Liver (tissue), 9 donors: Measurements from ENCODE around the gene DAGLA. TPM values are rescaled to one million over a fixed set of nuclear protein-coding genes. Genes with fewer than 3 reads are reported as not detected.

Experiments
- DNase-seq: peaks from one replicate; pipeline ENCODE4 v3.0.0-alpha.2; 2017; ENCODE audit warnings: low spot score
- H3K27ac ChIP-seq, 2 donors: one replicate each; pipeline ENCODE4 v1.7.0; 2013; ENCODE audit warnings: inconsistent platforms in 2 of 2, low read length in 2 of 2, control low read depth in 1 of 2, low read depth in 1 of 2, mild to moderate bottlenecking in 1 of 2
- H3K27me3 ChIP-seq, 4 donors: one replicate each; pipeline versions ENCODE4 v1.6.1 to v1.7.0; 2013; ENCODE audit warnings: low read length in 3 of 4, inconsistent platforms in 1 of 4, mild to moderate bottlenecking in 1 of 4, moderate library complexity in 1 of 4; ENCODE audit not compliant: control insufficient read depth in 4 of 4, insufficient read depth in 4 of 4
- H3K36me3 ChIP-seq, 4 donors: one replicate each; pipeline versions ENCODE4 v1.6.1 to v1.7.0; 2013; ENCODE audit warnings: low read length in 3 of 4, mild to moderate bottlenecking in 3 of 4, low read depth in 1 of 4, moderate library complexity in 1 of 4; ENCODE audit not compliant: control insufficient read depth in 4 of 4, insufficient read depth in 3 of 4
- H3K4me1 ChIP-seq, 4 donors: one replicate each; pipeline versions ENCODE4 v1.6.1 to v1.7.0; 2013; ENCODE audit warnings: low read length in 3 of 4, mild to moderate bottlenecking in 3 of 4, moderate library complexity in 1 of 4; ENCODE audit not compliant: control insufficient read depth in 4 of 4, insufficient read depth in 4 of 4
- H3K4me3 ChIP-seq, 3 donors: one replicate each; pipeline versions ENCODE4 v1.6.1 to v1.7.0; 2013; ENCODE audit warnings: low read length in 3 of 3, control low read depth in 1 of 3, low read depth in 1 of 3, mild to moderate bottlenecking in 1 of 3
- H3K9ac ChIP-seq, 2 donors: one replicate each; pipeline ENCODE4 v1.7.0; 2013; ENCODE audit warnings: low read length in 2 of 2, mild to moderate bottlenecking in 2 of 2, moderate library complexity in 2 of 2, control low read depth in 1 of 2, low read depth in 1 of 2
- H3K9me3 ChIP-seq, 4 donors: one replicate each; pipeline versions ENCODE4 v1.6.1 to v1.7.0; 2013; ENCODE audit warnings: low read length in 3 of 4; ENCODE audit not compliant: control insufficient read depth in 4 of 4
- EGR1 ChIP-seq, 2 donors: IDR thresholded peaks; 2 replicates each; pipeline ENCODE4 v1.6.1; 2016 to 2018; ENCODE audit warnings: antibody characterized with exemption in 2 of 2, low read depth in 2 of 2
- FOXA1 ChIP-seq: IDR thresholded peaks from 2 replicates; pipeline ENCODE4 v1.6.1; 2016; ENCODE audit warnings: antibody characterized with exemption
- FOXA2 ChIP-seq: IDR thresholded peaks from 2 replicates; pipeline ENCODE4 v1.6.1; 2016; ENCODE audit warnings: antibody characterized with exemption
- GABPA ChIP-seq, 2 donors: IDR thresholded peaks in 1 of 2; conservative IDR thresholded peaks in 1 of 2; 2 replicates each; pipeline ENCODE4 v1.6.1; 2016; ENCODE audit warnings: antibody characterized with exemption in 2 of 2, mild to moderate bottlenecking in 1 of 2, moderate library complexity in 1 of 2
- HNF4A ChIP-seq, 2 donors: conservative IDR thresholded peaks; 2 replicates each; pipeline ENCODE4 v1.6.1; 2016; ENCODE audit warnings: antibody characterized with exemption in 2 of 2, mild to moderate bottlenecking in 2 of 2
- HNF4G ChIP-seq: IDR thresholded peaks from 2 replicates; pipeline ENCODE4 v1.6.1; 2016; ENCODE audit warnings: antibody characterized with exemption
- JUND ChIP-seq, 2 donors: IDR thresholded peaks; 2 replicates each; pipeline ENCODE4 v1.6.1; 2016; ENCODE audit warnings: antibody characterized with exemption in 2 of 2
- NR2F2 ChIP-seq: IDR thresholded peaks from 2 replicates; pipeline ENCODE4 v1.6.1; 2016; ENCODE audit warnings: antibody characterized with exemption
- RAD21 ChIP-seq, 2 donors: IDR thresholded peaks; 2 replicates each; pipeline ENCODE4 v1.6.1; 2016; ENCODE audit warnings: antibody characterized with exemption in 2 of 2, mild to moderate bottlenecking in 2 of 2
- RXRA ChIP-seq, 2 donors: IDR thresholded peaks; 2 replicates each; pipeline ENCODE4 v1.6.1; 2017 to 2018; ENCODE audit warnings: antibody characterized with exemption in 2 of 2, mild to moderate bottlenecking in 1 of 2
- SP1 ChIP-seq: IDR thresholded peaks from 2 replicates; pipeline ENCODE4 v1.6.1; 2018; ENCODE audit warnings: antibody characterized with exemption, mild to moderate bottlenecking
- TAF1 ChIP-seq: conservative IDR thresholded peaks from 2 replicates; pipeline ENCODE4 v1.6.1; 2016; ENCODE audit warnings: antibody characterized with exemption, mild to moderate bottlenecking
- YY1 ChIP-seq: IDR thresholded peaks from 2 replicates; pipeline ENCODE4 v1.6.1; 2016; ENCODE audit warnings: antibody characterized with exemption, mild to moderate bottlenecking
- WGBS: extraction: QIAGEN DNeasy Blood & Tissue Kit; methylation state at CpG from one replicate; pipeline ENCODE4 v1.1.7; 2013; 5-methylcytosine and 5-hydroxymethylcytosine counted together
- polyA plus RNA-seq, 2 donors: library from polyadenylated mRNA; stranded (reverse) in 1 of 2; unstranded in 1 of 2; fragments of 200-250 nt in 1 of 2; fragments of >200 nt in 1 of 2; fragmentation: Nextera tagmentation in 1 of 2; extraction: Ambion mirVana in 1 of 2; gene quantifications; one replicate each; pipeline versions ENCODE4 v1.2.1 to v1.2.3, GENCODE V29; 2013 to 2015
- total RNA-seq, 2 donors: library from RNA; depleted of rRNA; stranded (reverse); fragments of >200 nt; gene quantifications; one replicate each; pipeline ENCODE4 v1.2.3, GENCODE V29; 2014
- TF ChIP-seq, protein P1 (sequence below): IDR thresholded peaks from 2 replicates; pipeline ENCODE4 v1.6.1; 2016; ENCODE audit warnings: antibody characterized with exemption
- TF ChIP-seq, protein P2 (sequence below): IDR thresholded peaks from 2 replicates; pipeline ENCODE4 v1.6.1; 2016; ENCODE audit warnings: antibody characterized with exemption
- TF ChIP-seq, protein P3 (sequence below): IDR thresholded peaks from 2 replicates; pipeline ENCODE4 v1.6.1; 2016; ENCODE audit warnings: antibody characterized with exemption
- TF ChIP-seq, protein P4 (sequence below): fragments of 150-350 bp; IDR thresholded peaks from 2 replicates; pipeline ENCODE4 v1.5.1; 2017; ENCODE audit warnings: improper control_type of control experiment, low read depth, low read length; ENCODE audit not compliant: missing input control
- TF ChIP-seq, protein P5 (sequence below): IDR thresholded peaks from 2 replicates; pipeline ENCODE4 v1.6.1; 2016; ENCODE audit warnings: antibody characterized with exemption, mild to moderate bottlenecking
- donor health status: healthy.
- donor health status: healthy.
- donor health status: healthy.
- donor health status: healthy.
- donor health status: healthy.

DAGLA gene
- total and polyA plus RNA-seq, 4 donors, result 0.13 to 0.84 (median 0.60) TPM

DNA sequence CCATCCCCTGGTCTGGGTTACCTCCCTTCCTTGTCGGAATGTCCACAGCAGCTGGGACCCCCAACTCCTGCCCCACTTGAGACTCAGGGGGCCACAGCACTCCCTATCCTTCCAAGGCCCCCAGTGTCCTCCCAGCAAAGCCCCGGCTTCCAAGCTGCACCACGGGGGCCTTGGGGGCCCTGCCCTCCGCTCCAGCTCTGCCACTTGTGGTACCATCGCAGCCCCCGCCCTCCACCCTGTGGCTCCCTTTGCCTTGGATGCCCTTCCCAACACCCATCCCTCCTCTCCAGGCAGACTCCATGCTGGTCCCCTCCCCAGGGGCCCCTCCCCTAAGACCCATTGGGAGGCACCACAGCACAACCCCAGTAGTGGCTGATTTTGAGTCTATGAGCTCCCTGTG, 94.9 kb downstream of the DAGLA start:
- Histone ChIP-seq H3K9me3 (no peaks in the 10 kb centered on the region), H3K9ac (no peak overlapping the region), H3K27ac (no peak overlapping the region), H3K4me1 (peaks cover 0 to 10% (median 9%) of the 10 kb centered on the region in 4 donors), H3K27me3 (no peaks in the 10 kb centered on the region), H3K36me3 (peaks cover 0 to 22% (median 2%) of the 10 kb centered on the region in 4 donors), H3K4me3 (no peak overlapping the region)
- TF ChIP-seq FOXA2, result no peak
- TF ChIP-seq, protein P1, sequence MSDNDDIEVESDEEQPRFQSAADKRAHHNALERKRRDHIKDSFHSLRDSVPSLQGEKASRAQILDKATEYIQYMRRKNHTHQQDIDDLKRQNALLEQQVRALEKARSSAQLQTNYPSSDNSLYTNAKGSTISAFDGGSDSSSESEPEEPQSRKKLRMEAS, result no peak
- TF ChIP-seq HNF4A (conservative IDR thresholded peaks at IDR 0.05), result no peak
- TF ChIP-seq FOXA1, result no peak
- TF ChIP-seq RXRA (IDR thresholded peaks at IDR 0.05), result no peak
- TF ChIP-seq SP1, result no peak
- 97% methylated on average over 6 of the region's 6 CpGs for WGBS
- no peak for DNase-seq

DNA sequence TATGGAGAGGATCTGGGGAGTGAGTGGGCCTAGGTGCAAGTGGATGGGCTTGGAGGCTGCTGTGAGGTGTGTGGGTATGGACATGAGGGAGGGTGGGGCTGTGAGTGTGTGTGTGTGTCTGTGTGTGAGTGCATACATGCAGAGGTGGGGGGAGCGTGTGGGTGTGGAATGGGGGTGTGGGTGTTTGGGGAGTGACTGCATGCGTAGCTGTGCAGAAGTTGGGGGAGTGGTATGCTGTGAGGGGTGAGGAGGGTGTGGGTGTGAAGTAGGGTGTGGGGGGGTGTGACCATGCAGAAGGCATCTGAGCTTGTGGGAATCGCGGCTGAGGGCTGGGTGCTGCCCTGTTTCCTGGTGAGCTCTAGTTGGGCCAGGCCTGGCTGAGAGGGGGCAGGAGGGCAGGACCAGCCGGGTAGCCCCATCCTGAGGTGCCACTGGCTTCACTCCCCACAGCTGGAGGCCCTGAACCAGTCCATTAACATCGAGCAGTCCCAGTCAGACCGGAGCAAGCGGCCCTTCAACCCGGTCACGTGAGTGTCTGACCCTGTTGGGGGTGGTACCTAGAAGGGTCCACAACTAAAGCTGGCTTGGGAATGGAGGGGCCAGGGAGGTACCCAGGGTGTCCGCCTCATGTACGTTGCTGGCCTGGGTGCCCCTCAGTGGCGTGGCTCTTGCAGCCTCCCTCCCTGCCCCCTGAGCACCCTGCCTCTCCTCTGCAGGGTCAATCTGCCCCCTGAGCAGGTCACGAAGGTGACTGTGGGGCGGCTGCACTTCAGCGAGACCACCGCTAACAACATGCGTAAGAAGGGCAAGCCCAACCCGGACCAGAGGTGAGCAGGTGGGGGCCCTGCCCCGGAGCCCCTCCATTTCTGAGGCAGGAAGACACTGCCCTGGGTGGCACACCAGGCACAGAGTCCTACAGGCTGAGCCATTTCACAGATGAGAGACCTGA, 95.7 kb downstream of the DAGLA start:
- TF ChIP-seq, protein P2, sequence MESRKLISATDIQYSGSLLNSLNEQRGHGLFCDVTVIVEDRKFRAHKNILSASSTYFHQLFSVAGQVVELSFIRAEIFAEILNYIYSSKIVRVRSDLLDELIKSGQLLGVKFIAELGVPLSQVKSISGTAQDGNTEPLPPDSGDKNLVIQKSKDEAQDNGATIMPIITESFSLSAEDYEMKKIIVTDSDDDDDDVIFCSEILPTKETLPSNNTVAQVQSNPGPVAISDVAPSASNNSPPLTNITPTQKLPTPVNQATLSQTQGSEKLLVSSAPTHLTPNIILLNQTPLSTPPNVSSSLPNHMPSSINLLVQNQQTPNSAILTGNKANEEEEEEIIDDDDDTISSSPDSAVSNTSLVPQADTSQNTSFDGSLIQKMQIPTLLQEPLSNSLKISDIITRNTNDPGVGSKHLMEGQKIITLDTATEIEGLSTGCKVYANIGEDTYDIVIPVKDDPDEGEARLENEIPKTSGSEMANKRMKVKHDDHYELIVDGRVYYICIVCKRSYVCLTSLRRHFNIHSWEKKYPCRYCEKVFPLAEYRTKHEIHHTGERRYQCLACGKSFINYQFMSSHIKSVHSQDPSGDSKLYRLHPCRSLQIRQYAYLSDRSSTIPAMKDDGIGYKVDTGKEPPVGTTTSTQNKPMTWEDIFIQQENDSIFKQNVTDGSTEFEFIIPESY, result no peak
- TF ChIP-seq YY1 (no peak), HNF4G (no peak), HNF4A (conservative IDR thresholded peaks at IDR 0.05) (no peak), JUND (IDR thresholded peaks at IDR 0.05) (no peak), SP1 (no peak), RAD21 (IDR thresholded peaks at IDR 0.05) (no peak), FOXA1 (no peak), GABPA (IDR thresholded peaks at IDR 0.05 in 1 of 2, conservative IDR thresholded peaks at IDR 0.05 in 1 of 2) (no peak), FOXA2 (no peak), RXRA (IDR thresholded peaks at IDR 0.05) (no peak), TAF1 (no peak), EGR1 (IDR thresholded peaks at IDR 0.05; ENCODE audit: low read depth in 2 of 2) (no peak), NR2F2 (no peak)
- TF ChIP-seq, protein P3, sequence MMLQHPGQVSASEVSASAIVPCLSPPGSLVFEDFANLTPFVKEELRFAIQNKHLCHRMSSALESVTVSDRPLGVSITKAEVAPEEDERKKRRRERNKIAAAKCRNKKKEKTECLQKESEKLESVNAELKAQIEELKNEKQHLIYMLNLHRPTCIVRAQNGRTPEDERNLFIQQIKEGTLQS, result no peak
- TF ChIP-seq, protein P4, sequence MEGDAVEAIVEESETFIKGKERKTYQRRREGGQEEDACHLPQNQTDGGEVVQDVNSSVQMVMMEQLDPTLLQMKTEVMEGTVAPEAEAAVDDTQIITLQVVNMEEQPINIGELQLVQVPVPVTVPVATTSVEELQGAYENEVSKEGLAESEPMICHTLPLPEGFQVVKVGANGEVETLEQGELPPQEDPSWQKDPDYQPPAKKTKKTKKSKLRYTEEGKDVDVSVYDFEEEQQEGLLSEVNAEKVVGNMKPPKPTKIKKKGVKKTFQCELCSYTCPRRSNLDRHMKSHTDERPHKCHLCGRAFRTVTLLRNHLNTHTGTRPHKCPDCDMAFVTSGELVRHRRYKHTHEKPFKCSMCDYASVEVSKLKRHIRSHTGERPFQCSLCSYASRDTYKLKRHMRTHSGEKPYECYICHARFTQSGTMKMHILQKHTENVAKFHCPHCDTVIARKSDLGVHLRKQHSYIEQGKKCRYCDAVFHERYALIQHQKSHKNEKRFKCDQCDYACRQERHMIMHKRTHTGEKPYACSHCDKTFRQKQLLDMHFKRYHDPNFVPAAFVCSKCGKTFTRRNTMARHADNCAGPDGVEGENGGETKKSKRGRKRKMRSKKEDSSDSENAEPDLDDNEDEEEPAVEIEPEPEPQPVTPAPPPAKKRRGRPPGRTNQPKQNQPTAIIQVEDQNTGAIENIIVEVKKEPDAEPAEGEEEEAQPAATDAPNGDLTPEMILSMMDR, result no peak
- TF ChIP-seq, protein P1, result no peak
- TF ChIP-seq, protein P5, sequence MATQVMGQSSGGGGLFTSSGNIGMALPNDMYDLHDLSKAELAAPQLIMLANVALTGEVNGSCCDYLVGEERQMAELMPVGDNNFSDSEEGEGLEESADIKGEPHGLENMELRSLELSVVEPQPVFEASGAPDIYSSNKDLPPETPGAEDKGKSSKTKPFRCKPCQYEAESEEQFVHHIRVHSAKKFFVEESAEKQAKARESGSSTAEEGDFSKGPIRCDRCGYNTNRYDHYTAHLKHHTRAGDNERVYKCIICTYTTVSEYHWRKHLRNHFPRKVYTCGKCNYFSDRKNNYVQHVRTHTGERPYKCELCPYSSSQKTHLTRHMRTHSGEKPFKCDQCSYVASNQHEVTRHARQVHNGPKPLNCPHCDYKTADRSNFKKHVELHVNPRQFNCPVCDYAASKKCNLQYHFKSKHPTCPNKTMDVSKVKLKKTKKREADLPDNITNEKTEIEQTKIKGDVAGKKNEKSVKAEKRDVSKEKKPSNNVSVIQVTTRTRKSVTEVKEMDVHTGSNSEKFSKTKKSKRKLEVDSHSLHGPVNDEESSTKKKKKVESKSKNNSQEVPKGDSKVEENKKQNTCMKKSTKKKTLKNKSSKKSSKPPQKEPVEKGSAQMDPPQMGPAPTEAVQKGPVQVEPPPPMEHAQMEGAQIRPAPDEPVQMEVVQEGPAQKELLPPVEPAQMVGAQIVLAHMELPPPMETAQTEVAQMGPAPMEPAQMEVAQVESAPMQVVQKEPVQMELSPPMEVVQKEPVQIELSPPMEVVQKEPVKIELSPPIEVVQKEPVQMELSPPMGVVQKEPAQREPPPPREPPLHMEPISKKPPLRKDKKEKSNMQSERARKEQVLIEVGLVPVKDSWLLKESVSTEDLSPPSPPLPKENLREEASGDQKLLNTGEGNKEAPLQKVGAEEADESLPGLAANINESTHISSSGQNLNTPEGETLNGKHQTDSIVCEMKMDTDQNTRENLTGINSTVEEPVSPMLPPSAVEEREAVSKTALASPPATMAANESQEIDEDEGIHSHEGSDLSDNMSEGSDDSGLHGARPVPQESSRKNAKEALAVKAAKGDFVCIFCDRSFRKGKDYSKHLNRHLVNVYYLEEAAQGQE, result no peak
- 89% methylated on average over 20 of the region's 20 CpGs for WGBS
- no peak overlapping the region for H3K27ac ChIP-seq
- no peaks in the 10 kb centered on the region for H3K27me3 ChIP-seq
- peaks cover 0 to 23% (median 2%) of the 10 kb centered on the region in 4 donors for H3K36me3 ChIP-seq
- H3K4me1 ChIP-seq, result peaks cover 0 to 10% (median 9%) of the 10 kb centered on the region in 4 donors
- no peaks in the 10 kb centered on the region for H3K9me3 ChIP-seq
- DNase-seq, result no peak
- no peak overlapping the region for H3K4me3 ChIP-seq
- no peak overlapping the region for H3K9ac ChIP-seq
